GM12874 (cell line): Measurements from ENCODE around the gene SMIM32.

Experiments
- CTCF ChIP-seq: IDR thresholded peaks from 2 replicates; pipeline ENCODE4 v1.5.1; 2011; ENCODE audit warnings: low read depth, mild to moderate bottlenecking, control low read depth, low read length, moderate library complexity; ENCODE audit not compliant: insufficient read depth

Gene SMIM32

GRCh38 chr5:136207631-136208030, 14.7 kb upstream of the SMIM32 start:
- TF ChIP-seq CTCF, result no peak

- TF ChIP-seq CTCF, result no peak
Observed at GRCh38 chr5:136206361-136206760, 13.4 kb upstream of the SMIM32 start.

GRCh38 chr5:136205941-136206340, 13.0 kb upstream of the SMIM32 start:
- no peak for TF ChIP-seq CTCF

- no peak for TF ChIP-seq CTCF
Observed at GRCh38 chr5:136205061-136205702, 12.2 kb upstream of the SMIM32 start.

- TF ChIP-seq CTCF, result no peak
Observed at GRCh38 chr5:136203303-136203922, 10.5 kb upstream of the SMIM32 start.

GRCh38 chr5:136202469-136203205, 9.7 kb upstream of the SMIM32 start:
- no peak for TF ChIP-seq CTCF

GRCh38 chr5:136201870-136202269, 8.9 kb upstream of the SMIM32 start:
- TF ChIP-seq CTCF, result no peak
